ENCODE data around the gene ADAM12.

GRCh38 chr10:126126866-126127265, 261.4 kb downstream of the ADAM12 start:
- TF ChIP-seq CTCF (conservative IDR thresholded peaks at IDR 0.05; ENCODE audit: low read depth in 2 of 2) (no peak), EZH2phosphoT487 (IDR thresholded peaks at IDR 0.05; ENCODE audit: unreplicated experiment) (no peak), POLR2AphosphoS5 (IDR thresholded peaks at IDR 0.05; ENCODE audit: low read depth) (no peak), EZH2 (IDR thresholded peaks at IDR 0.05; ENCODE audit: low read depth, unreplicated experiment) (no peak), REST (IDR thresholded peaks at IDR 0.05; ENCODE audit: unreplicated experiment) (no peak), ETS1 (IDR thresholded peaks at IDR 0.05) (no peak), CREB1 (CRISPR knock-in tag; IDR thresholded peaks at IDR 0.05; ENCODE audit: low read depth) (no peak), JUNB (IDR thresholded peaks at IDR 0.05; ENCODE audit: unreplicated experiment) (no peak), STAT1 (IDR thresholded peaks at IDR 0.05; ENCODE audit: unreplicated experiment) (no peak), NANOG (IDR thresholded peaks at IDR 0.05; ENCODE audit: borderline replicate concordance) (no peak), ZNF114 (CRISPR knock-in tag; IDR thresholded peaks at IDR 0.05) (no peak), ZNF331 (CRISPR knock-in tag; IDR thresholded peaks at IDR 0.05; ENCODE audit: low read depth) (no peak), ZNF462 (CRISPR knock-in tag; IDR thresholded peaks at IDR 0.05) (no peak)
